GM23338 (cell line): Measurements from ENCODE around the gene CCBE1. TPM values are rescaled to one million over a fixed set of nuclear protein-coding genes. Genes with fewer than 3 reads are reported as not detected.

Source experiments
- ATAC-seq: fragments of 200-7000 bp; cut with Tn5 transposase; 3 replicates; pipeline ENCODE4 v1.9.1; 2020
- DNase-seq: peaks from one replicate; pipeline ENCODE4 v3.0.0-alpha.2; 2015; ENCODE audit warnings: low spot score
- H2AFZ ChIP-seq: fragments of 200-600 bp; sonication (generic); 2 replicates; pipeline ENCODE4 v1.8.0; 2016; ENCODE audit warnings: antibody characterized with exemption, mild to moderate bottlenecking, moderate library complexity
- H3F3A ChIP-seq: fragments of 200-600 bp; sonication (generic); replicated peaks from 2 replicates; pipeline ENCODE4 v1.8.0; 2017; ENCODE audit warnings: antibody characterized with exemption, mixed run types, low read depth
- H3K27ac ChIP-seq: fragments of 200-600 bp; sonication (generic); 2 replicates; pipeline ENCODE4 v1.6.1; 2016; ENCODE audit warnings: low read depth
- H3K27me3 ChIP-seq: fragments of 200-600 bp; sonication (generic); 2 replicates; pipeline ENCODE4 v1.8.0; 2016; ENCODE audit warnings: mild to moderate bottlenecking, mixed run types, moderate library complexity; ENCODE audit not compliant: insufficient read depth
- H3K36me3 ChIP-seq: fragments of 200-600 bp; sonication (generic); 2 replicates; pipeline ENCODE4 v1.8.0; 2016; ENCODE audit warnings: mild to moderate bottlenecking; ENCODE audit not compliant: insufficient read depth
- H3K4me1 ChIP-seq: fragments of 200-600 bp; sonication (generic); 2 replicates; pipeline ENCODE4 v1.8.0; 2016; ENCODE audit warnings: mild to moderate bottlenecking, moderate library complexity; ENCODE audit not compliant: insufficient read depth
- H3K4me2 ChIP-seq: fragments of 200-600 bp; sonication (generic); 2 replicates; pipeline ENCODE4 v1.7.1; 2017; ENCODE audit warnings: mixed run types
- H3K4me3 ChIP-seq: fragments of 200-600 bp; sonication (generic); 2 replicates; pipeline ENCODE4 v1.6.1; 2016; ENCODE audit warnings: mixed run types
- H3K79me2 ChIP-seq: fragments of 200-600 bp; sonication (generic); replicated peaks from 2 replicates; pipeline ENCODE4 v1.8.0; 2017; ENCODE audit warnings: mild to moderate bottlenecking; ENCODE audit not compliant: insufficient read depth
- H3K9me2 ChIP-seq: fragments of 200-600 bp; sonication (generic); 2 replicates; pipeline ENCODE4 v1.8.0; 2017; ENCODE audit not compliant: insufficient read depth
- H4K20me1 ChIP-seq: fragments of 200-600 bp; sonication (generic); replicated peaks from 2 replicates; pipeline ENCODE4 v1.8.0; 2017; ENCODE audit warnings: mild to moderate bottlenecking; ENCODE audit not compliant: insufficient read depth
- H3K27ac Mint-ChIP-seq: 2 replicates; pipeline ENCODE4 v1.8.0; 2020; ENCODE audit warnings: inconsistent platforms, mild to moderate bottlenecking, moderate library complexity, mixed read lengths
- H3K27me3 Mint-ChIP-seq: 3 replicates; pipeline ENCODE4 v1.8.0; 2022; ENCODE audit warnings: low read depth, mild to moderate bottlenecking, moderate library complexity, mixed read lengths, inconsistent platforms; ENCODE audit not compliant: insufficient read depth, poor library complexity
- H3K36me3 Mint-ChIP-seq: 3 replicates; pipeline ENCODE4 v1.8.0; 2021; ENCODE audit warnings: low read depth, mild to moderate bottlenecking, inconsistent platforms, moderate library complexity, mixed read lengths
- H3K4me1 Mint-ChIP-seq: 3 replicates; pipeline ENCODE4 v1.8.0; 2020; ENCODE audit warnings: mild to moderate bottlenecking, inconsistent platforms, mixed read lengths
- H3K4me3 Mint-ChIP-seq: 3 replicates; pipeline ENCODE4 v1.8.0; 2021; ENCODE audit warnings: moderate library complexity, mild to moderate bottlenecking, inconsistent platforms, mixed read lengths
- H3K9me3 Mint-ChIP-seq: 3 replicates; pipeline ENCODE4 v1.8.0; 2020; ENCODE audit warnings: moderate library complexity, mild to moderate bottlenecking, inconsistent platforms, mixed read lengths
- CREB1 ChIP-seq: fragments of 250-450 bp; sonication (Bioruptor Pico); IDR thresholded peaks from 2 replicates; pipeline ENCODE4 v1.5.0; 2020; ENCODE audit warnings: low read depth, mild to moderate bottlenecking, moderate library complexity
- EZH2phosphoT487 ChIP-seq: fragments of 200-600 bp; sonication (generic); IDR thresholded peaks from one replicate; pipeline ENCODE4 v1.8.1; 2018; ENCODE audit warnings: antibody characterized with exemption; ENCODE audit not compliant: unreplicated experiment
- JUNB ChIP-seq: IDR thresholded peaks from one replicate; pipeline ENCODE4 v1.6.1; 2016; ENCODE audit warnings: antibody characterized with exemption; ENCODE audit not compliant: unreplicated experiment
- NANOG ChIP-seq: IDR thresholded peaks from 2 replicates; pipeline ENCODE4 v1.6.1; 2016; ENCODE audit warnings: antibody characterized with exemption, borderline replicate concordance
- POLR2AphosphoS5 ChIP-seq: IDR thresholded peaks from 2 replicates; pipeline ENCODE4 v1.6.1; 2016; ENCODE audit warnings: antibody characterized with exemption, low read depth
- STAT1 ChIP-seq: IDR thresholded peaks from one replicate; pipeline ENCODE4 v1.6.1; 2016; ENCODE audit warnings: antibody characterized with exemption; ENCODE audit not compliant: unreplicated experiment
- ZNF114 ChIP-seq: fragments of 250-450 bp; sonication (Bioruptor Pico); IDR thresholded peaks from 2 replicates; pipeline ENCODE4 v1.5.0; 2020; ENCODE audit warnings: mild to moderate bottlenecking, moderate library complexity
- polyA plus RNA-seq: library from polyadenylated mRNA; unstranded; fragments of >200 nt; fragmentation: Nextera tagmentation; extraction: Ambion mirVana; gene quantifications from 2 replicates; pipeline ENCODE4 v1.2.1, GENCODE V29; 2016
- total RNA-seq: library from RNA; depleted of rRNA; stranded (reverse); fragments of >200 nt; shearing (Covaris generic); gene quantifications from 2 replicates; pipeline ENCODE4 v1.2.3, GENCODE V29; 2014
- TF ChIP-seq, protein P1 (sequence below): IDR thresholded peaks from one replicate; pipeline ENCODE4 v1.6.1; 2018; ENCODE audit warnings: antibody characterized with exemption; ENCODE audit not compliant: unreplicated experiment
- TF ChIP-seq, protein P2 (sequence below): IDR thresholded peaks from 2 replicates; pipeline ENCODE4 v1.6.1; 2016; ENCODE audit warnings: antibody characterized with exemption
- TF ChIP-seq, protein P3 (sequence below), 2 experiments: fragments of 200-600 bp in 1 of 2; sonication (generic) in 1 of 2; conservative IDR thresholded peaks; 2 replicates each; pipeline versions ENCODE4 v1.5.1 to v1.6.1; 2016 to 2017; ENCODE audit warnings: antibody characterized with exemption in 2 of 2, low read depth in 2 of 2, mild to moderate bottlenecking in 2 of 2, moderate library complexity in 1 of 2

The CCBE1 gene
- total and polyA plus RNA-seq, 2 experiments from 2014 or later = 2.1 to 2.6 TPM

DNA sequence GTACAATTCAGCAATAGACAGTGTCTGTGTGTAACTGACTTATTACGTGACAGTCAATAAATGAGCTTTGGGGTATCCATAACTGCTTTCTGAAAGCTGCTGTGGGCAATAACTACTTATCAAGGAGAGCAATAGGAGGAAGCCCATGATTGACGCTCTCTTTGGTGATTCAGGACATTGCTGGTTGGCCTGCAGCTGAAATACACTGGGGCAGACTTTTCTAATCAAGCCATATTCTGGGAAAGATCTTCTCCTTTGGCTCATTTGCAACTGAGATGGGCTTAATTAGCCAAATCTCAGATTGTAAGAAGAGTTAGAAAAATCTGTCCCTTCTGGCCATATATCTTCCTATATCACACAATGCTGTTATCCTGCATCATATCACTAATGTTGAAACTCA, 24.0 kb upstream of the CCBE1 start (continued):
- TF ChIP-seq, protein P1, sequence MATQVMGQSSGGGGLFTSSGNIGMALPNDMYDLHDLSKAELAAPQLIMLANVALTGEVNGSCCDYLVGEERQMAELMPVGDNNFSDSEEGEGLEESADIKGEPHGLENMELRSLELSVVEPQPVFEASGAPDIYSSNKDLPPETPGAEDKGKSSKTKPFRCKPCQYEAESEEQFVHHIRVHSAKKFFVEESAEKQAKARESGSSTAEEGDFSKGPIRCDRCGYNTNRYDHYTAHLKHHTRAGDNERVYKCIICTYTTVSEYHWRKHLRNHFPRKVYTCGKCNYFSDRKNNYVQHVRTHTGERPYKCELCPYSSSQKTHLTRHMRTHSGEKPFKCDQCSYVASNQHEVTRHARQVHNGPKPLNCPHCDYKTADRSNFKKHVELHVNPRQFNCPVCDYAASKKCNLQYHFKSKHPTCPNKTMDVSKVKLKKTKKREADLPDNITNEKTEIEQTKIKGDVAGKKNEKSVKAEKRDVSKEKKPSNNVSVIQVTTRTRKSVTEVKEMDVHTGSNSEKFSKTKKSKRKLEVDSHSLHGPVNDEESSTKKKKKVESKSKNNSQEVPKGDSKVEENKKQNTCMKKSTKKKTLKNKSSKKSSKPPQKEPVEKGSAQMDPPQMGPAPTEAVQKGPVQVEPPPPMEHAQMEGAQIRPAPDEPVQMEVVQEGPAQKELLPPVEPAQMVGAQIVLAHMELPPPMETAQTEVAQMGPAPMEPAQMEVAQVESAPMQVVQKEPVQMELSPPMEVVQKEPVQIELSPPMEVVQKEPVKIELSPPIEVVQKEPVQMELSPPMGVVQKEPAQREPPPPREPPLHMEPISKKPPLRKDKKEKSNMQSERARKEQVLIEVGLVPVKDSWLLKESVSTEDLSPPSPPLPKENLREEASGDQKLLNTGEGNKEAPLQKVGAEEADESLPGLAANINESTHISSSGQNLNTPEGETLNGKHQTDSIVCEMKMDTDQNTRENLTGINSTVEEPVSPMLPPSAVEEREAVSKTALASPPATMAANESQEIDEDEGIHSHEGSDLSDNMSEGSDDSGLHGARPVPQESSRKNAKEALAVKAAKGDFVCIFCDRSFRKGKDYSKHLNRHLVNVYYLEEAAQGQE = no peak
- no peak for TF ChIP-seq STAT1

DNA sequence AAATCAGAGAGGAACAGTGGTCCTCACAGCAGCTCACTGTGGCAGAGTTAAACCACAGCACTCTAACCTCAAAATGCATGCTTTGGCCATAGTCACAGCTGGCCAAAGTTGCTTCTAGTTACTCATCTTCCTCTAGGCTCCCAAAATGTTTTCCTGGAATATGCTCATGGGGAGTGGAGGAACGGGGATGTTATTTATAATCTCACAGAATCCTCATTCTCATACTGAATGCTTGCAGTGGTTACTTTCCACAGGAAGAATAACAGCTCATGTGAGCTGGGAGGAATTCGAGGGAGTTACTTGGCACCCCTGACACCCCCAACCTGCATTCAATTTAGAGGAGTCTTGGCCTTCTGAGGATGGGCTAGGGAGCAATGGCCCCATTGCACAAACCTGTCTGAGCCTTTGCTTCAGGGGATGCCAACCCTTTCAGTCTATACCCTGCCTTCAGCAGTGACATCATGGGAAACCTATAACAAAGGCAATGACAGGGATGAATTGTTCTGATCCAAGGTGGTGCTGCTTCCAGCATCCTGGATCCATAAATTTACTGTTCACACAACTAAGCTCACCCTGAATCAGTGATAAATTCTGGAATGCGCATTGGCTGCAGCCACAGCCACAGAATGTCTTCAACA, 22.4 kb upstream of the CCBE1 start:
- H3K4me1 Mint-ChIP-seq = peaks cover 7% of the 10 kb centered on the region
- Histone ChIP-seq H3F3A (no peaks in the 10 kb centered on the region), H3K27ac (no peak overlapping the region), H3K9me2 (no peaks in the 10 kb centered on the region), H2AFZ (no peak overlapping the region), H3K4me3 (no peak overlapping the region), H3K36me3 (no peaks in the 10 kb centered on the region), H3K4me2 (no peak overlapping the region), H4K20me1 (no peaks in the 10 kb centered on the region), H3K4me1 (no peaks in the 10 kb centered on the region; the same call in 1 of the 2 replicates), H3K27me3 (no peaks in the 10 kb centered on the region), H3K79me2 (no peaks in the 10 kb centered on the region)
- no peak overlapping the region for H3K27ac Mint-ChIP-seq
- no peaks in the 10 kb centered on the region for H3K36me3 Mint-ChIP-seq
- peaks cover 5% of the 10 kb centered on the region for H3K27me3 Mint-ChIP-seq
- ATAC-seq (no peak), DNase-seq (no peak)
- H3K4me3 Mint-ChIP-seq = no peak overlapping the region
- H3K9me3 Mint-ChIP-seq = no peaks in the 10 kb centered on the region; the same call in 2 of the 3 replicates
- TF ChIP-seq STAT1 = no peak
- no peak for TF ChIP-seq NANOG
- TF ChIP-seq POLR2AphosphoS5 = no peak
- TF ChIP-seq, protein P1 = no peak
- no peak for TF ChIP-seq EZH2phosphoT487
- TF ChIP-seq JUNB = no peak
- TF ChIP-seq, protein P2, sequence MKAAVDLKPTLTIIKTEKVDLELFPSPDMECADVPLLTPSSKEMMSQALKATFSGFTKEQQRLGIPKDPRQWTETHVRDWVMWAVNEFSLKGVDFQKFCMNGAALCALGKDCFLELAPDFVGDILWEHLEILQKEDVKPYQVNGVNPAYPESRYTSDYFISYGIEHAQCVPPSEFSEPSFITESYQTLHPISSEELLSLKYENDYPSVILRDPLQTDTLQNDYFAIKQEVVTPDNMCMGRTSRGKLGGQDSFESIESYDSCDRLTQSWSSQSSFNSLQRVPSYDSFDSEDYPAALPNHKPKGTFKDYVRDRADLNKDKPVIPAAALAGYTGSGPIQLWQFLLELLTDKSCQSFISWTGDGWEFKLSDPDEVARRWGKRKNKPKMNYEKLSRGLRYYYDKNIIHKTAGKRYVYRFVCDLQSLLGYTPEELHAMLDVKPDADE = no peak
- TF ChIP-seq, protein P3, sequence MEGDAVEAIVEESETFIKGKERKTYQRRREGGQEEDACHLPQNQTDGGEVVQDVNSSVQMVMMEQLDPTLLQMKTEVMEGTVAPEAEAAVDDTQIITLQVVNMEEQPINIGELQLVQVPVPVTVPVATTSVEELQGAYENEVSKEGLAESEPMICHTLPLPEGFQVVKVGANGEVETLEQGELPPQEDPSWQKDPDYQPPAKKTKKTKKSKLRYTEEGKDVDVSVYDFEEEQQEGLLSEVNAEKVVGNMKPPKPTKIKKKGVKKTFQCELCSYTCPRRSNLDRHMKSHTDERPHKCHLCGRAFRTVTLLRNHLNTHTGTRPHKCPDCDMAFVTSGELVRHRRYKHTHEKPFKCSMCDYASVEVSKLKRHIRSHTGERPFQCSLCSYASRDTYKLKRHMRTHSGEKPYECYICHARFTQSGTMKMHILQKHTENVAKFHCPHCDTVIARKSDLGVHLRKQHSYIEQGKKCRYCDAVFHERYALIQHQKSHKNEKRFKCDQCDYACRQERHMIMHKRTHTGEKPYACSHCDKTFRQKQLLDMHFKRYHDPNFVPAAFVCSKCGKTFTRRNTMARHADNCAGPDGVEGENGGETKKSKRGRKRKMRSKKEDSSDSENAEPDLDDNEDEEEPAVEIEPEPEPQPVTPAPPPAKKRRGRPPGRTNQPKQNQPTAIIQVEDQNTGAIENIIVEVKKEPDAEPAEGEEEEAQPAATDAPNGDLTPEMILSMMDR (conservative IDR thresholded peaks at IDR 0.05; ENCODE audit: low read depth in 2 of 2) = no peak
- no peak for TF ChIP-seq ZNF114 (CRISPR knock-in tag)
- no peak for TF ChIP-seq CREB1 (CRISPR knock-in tag)
